Gastroesophageal sphincter (tissue), 3 donors: Measurements from ENCODE around the gene CLDN8.

Experiments used
- POLR2A ChIP-seq, 2 donors: fragments of 450-650 bp; IDR thresholded peaks; one replicate each; pipeline ENCODE4 v1.6.1; 2017; ENCODE audit warnings: antibody characterized with exemption in 2 of 2, mild to moderate bottlenecking in 2 of 2, moderate library complexity in 1 of 2
- TF ChIP-seq, protein P1 (sequence below), 4 experiments: fragments of 200-600 bp in 2 of 4; fragments of 450-650 bp in 2 of 4; sonication (generic) in 1 of 4; IDR thresholded peaks; one replicate each; pipeline ENCODE4 v1.5.1; 2017 to 2019; ENCODE audit warnings: antibody characterized with exemption in 4 of 4, mild to moderate bottlenecking in 2 of 4, moderate library complexity in 2 of 4

GRCh38 chr21:30164796-30165195 is 51.1 kb downstream of the CLDN8 start:
- TF ChIP-seq, protein P1, sequence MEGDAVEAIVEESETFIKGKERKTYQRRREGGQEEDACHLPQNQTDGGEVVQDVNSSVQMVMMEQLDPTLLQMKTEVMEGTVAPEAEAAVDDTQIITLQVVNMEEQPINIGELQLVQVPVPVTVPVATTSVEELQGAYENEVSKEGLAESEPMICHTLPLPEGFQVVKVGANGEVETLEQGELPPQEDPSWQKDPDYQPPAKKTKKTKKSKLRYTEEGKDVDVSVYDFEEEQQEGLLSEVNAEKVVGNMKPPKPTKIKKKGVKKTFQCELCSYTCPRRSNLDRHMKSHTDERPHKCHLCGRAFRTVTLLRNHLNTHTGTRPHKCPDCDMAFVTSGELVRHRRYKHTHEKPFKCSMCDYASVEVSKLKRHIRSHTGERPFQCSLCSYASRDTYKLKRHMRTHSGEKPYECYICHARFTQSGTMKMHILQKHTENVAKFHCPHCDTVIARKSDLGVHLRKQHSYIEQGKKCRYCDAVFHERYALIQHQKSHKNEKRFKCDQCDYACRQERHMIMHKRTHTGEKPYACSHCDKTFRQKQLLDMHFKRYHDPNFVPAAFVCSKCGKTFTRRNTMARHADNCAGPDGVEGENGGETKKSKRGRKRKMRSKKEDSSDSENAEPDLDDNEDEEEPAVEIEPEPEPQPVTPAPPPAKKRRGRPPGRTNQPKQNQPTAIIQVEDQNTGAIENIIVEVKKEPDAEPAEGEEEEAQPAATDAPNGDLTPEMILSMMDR (IDR thresholded peaks at IDR 0.05), result no peak
- TF ChIP-seq POLR2A (IDR thresholded peaks at IDR 0.05), result no peak
